ENCODE results near the gene PDCD1LG2. TPM values are rescaled to one million over a fixed set of nuclear protein-coding genes. Genes with fewer than 3 reads are reported as not detected.

The PDCD1LG2 gene
- 0.17 to 0.32 TPM (median 0.24 TPM) in 5 replicates for total RNA-seq (2022; extraction: Qiagen RNA extraction)

GRCh38 chr9:5510360-5510931 is at the start of gene PDCD1LG2:
Gene PDCD1LG2 (plus strand): TSS chr9:5510531. CDS start chr9:5522547, 12,016 bp downstream.

Other genes with a start within 250 kb of the PDCD1LG2 start
- 0.18 to 0.29 TPM (median 0.25 TPM) in 4 of 5 replicates, not detected in the other for gene RLN2, start 205.8 kb upstream of the PDCD1LG2 start, total RNA-seq (2022; extraction: Qiagen RNA extraction)
- gene RLN1, start 170.7 kb upstream of the PDCD1LG2 start, total RNA-seq (2022; extraction: Qiagen RNA extraction): not detected in 5 replicates
- gene PLGRKT, start 72.6 kb upstream of the PDCD1LG2 start, total RNA-seq (2022; extraction: Qiagen RNA extraction): 22.1 to 26.4 TPM (median 25.5 TPM) in 5 replicates
- gene CD274, start 60.0 kb upstream of the PDCD1LG2 start, total RNA-seq (2022; extraction: Qiagen RNA extraction): 1.0 to 2.1 TPM (median 1.3 TPM) in 5 replicates
- gene RIC1, start 118.6 kb downstream of the PDCD1LG2 start, total RNA-seq (2022; extraction: Qiagen RNA extraction): 9.3 to 14.6 TPM (median 12.4 TPM) in 5 replicates